HG03442 (cell line): ENCODE results near the gene HTT.

ENCODE experiments used
- ATAC-seq: cut with Tn5 transposase; IDR thresholded peaks from one replicate; pipeline ENCODE4 v1.9.1; 2021; ENCODE audit warnings: mild to moderate bottlenecking, moderate library complexity; ENCODE audit not compliant: unreplicated experiment

The HTT gene

GRCh38 chr4:3213661-3214250, 139.3 kb downstream of the HTT start:
- no peak for ATAC-seq

GRCh38 chr4:3215256-3215655, 140.8 kb downstream of the HTT start:
- no peak for ATAC-seq

- no peak for ATAC-seq
These were observed 141.3 kb downstream of the HTT start for GRCh38 chr4:3215733-3216132.

- no peak for ATAC-seq
These were observed 142.8 kb downstream of the HTT start for GRCh38 chr4:3217266-3217665.

GRCh38 chr4:3217771-3218170, 143.3 kb downstream of the HTT start:
- no peak for ATAC-seq

- ATAC-seq, result no peak
These were observed 144.6 kb downstream of the HTT start for GRCh38 chr4:3218824-3219760.

GRCh38 chr4:3219761-3220475, 145.4 kb downstream of the HTT start:
- no peak for ATAC-seq

GRCh38 chr4:3220476-3221183, 146.1 kb downstream of the HTT start:
- ATAC-seq, result no peak

GRCh38 chr4:3221184-3221494, 146.7 kb downstream of the HTT start:
- no peak for ATAC-seq

GRCh38 chr4:3221996-3222395, 147.5 kb downstream of the HTT start:
- no peak for ATAC-seq

GRCh38 chr4:3223346-3223745, 148.9 kb downstream of the HTT start:
- no peak for ATAC-seq

- no peak for ATAC-seq
These were observed 149.7 kb downstream of the HTT start for GRCh38 chr4:3223956-3224748.

- no peak for ATAC-seq
These were observed 150.8 kb downstream of the HTT start for GRCh38 chr4:3225071-3225850.

- ATAC-seq, result no peak
These were observed 151.5 kb downstream of the HTT start for GRCh38 chr4:3225936-3226335.

- ATAC-seq, result no peak
These were observed 152.0 kb downstream of the HTT start for GRCh38 chr4:3226467-3226866.

- ATAC-seq, result no peak
These were observed 152.5 kb downstream of the HTT start for GRCh38 chr4:3226944-3227343.

- no peak for ATAC-seq
These were observed 153.6 kb downstream of the HTT start for GRCh38 chr4:3227878-3228675.

GRCh38 chr4:3228881-3229280, 154.4 kb downstream of the HTT start:
- ATAC-seq, result no peak

- ATAC-seq, result no peak
These were observed 154.8 kb downstream of the HTT start for GRCh38 chr4:3229328-3229727.
